K562 (cell line): ENCODE results near the gene TANC1. TPM values are rescaled to one million over a fixed set of nuclear protein-coding genes. Genes with fewer than 3 reads are reported as not detected.
A peak's percentile ranks its signal among the peaks of the same experiment; 100 is the strongest.

Source experiments
- ATAC-seq: fragments of 200-7000 bp; cut with Tn5 transposase; 3 replicates; pipeline ENCODE4 v1.9.1; 2020; ENCODE audit warnings: moderate library complexity
- BruUV-seq: library from RNA; stranded (reverse); fragments of 400-500 nt; replicated peaks from 2 replicates; lab custom pipeline; 2021; lab: Mats Ljungman, UMichigan
- CTCF ChIA-PET: fragments of 300-600 bp; formaldehyde crosslinking; extraction: SDS; loops from one replicate; lab custom pipeline; 2021; ENCODE audit warnings: low intra/inter-chr PET ratio; lab: Yijun Ruan, JAX
- POLR2A ChIA-PET: fragments of 300-600, 350-650 bp; sonication (Branson Sonifier 250); formaldehyde crosslinking; extraction: SDS; loops from one replicate; lab custom pipeline; 2021; ENCODE audit warnings: antibody characterized with exemption, inconsistent platforms; lab: Yijun Ruan, JAX
- DNase-seq, 4 experiments: peaks; one replicate each; pipeline versions ENCODE4 v3.0.0 to v3.0.0-alpha.2; 2011 to 2018; ENCODE audit warnings: low spot score in 3 of 4, mixed read lengths in 3 of 4; ENCODE audit errors: extremely low read depth in 1 of 4
- FAIRE-seq: peaks from 2 replicates; lab custom pipeline; 2011; peaks lifted over from hg19 to GRCh38; lab: Jason Lieb, UNC
- H2AFZ ChIP-seq: 2 replicates; pipeline ENCODE4 v1.6.0; 2011; ENCODE audit warnings: low read depth, low read length, control low read depth, inconsistent platforms
- H3K27ac ChIP-seq: fragments of 200-600 bp; 3 replicates; pipeline ENCODE4 v1.8.0; 2011; ENCODE audit warnings: low read depth, mild to moderate bottlenecking, control low read depth, inconsistent platforms, low read length, moderate library complexity, mixed read lengths; ENCODE audit errors: extremely low read depth
- H3K27me3 ChIP-seq, 2 experiments: fragments of 300-600 bp in 1 of 2; 2 replicates in 1 of 2; 3 replicates in 1 of 2; pipeline versions ENCODE4 v1.6.0 to v1.8.0; 2011; ENCODE audit warnings: inconsistent platforms in 2 of 2, low read length in 2 of 2, mild to moderate bottlenecking in 1 of 2, mixed read lengths in 1 of 2, moderate library complexity in 1 of 2; ENCODE audit not compliant: control insufficient read depth in 2 of 2, insufficient read depth in 2 of 2
- H3K36me3 ChIP-seq: fragments of 300-600 bp; 3 replicates; pipeline ENCODE4 v1.8.0; 2011; ENCODE audit warnings: mild to moderate bottlenecking, low read length, inconsistent platforms; ENCODE audit not compliant: control insufficient read depth, insufficient read depth
- H3K4me1 ChIP-seq, 2 experiments: fragments of 200-600 bp in 1 of 2; replicated peaks in 1 of 2; 2 replicates in 1 of 2; 3 replicates in 1 of 2; pipeline versions ENCODE4 v1.5.1 to v1.8.0; 2011; ENCODE audit warnings: inconsistent platforms in 2 of 2, low read length in 2 of 2, mild to moderate bottlenecking in 1 of 2, mixed read lengths in 1 of 2, moderate library complexity in 1 of 2; ENCODE audit not compliant: control insufficient read depth in 2 of 2, insufficient read depth in 2 of 2
- H3K4me2 ChIP-seq: 2 replicates; pipeline ENCODE4 v1.6.1; 2011; ENCODE audit warnings: low read length, control low read depth, inconsistent platforms, mixed read lengths; ENCODE audit not compliant: insufficient read depth
- H3K4me3 ChIP-seq: fragments of 200-600 bp; sonication (generic), shearing (Covaris generic); 2 replicates; pipeline ENCODE4 v1.5.1; 2016; ENCODE audit warnings: control low read depth, inconsistent platforms
- H3K79me2 ChIP-seq: fragments of 200-600 bp; 3 replicates; pipeline ENCODE4 v1.8.0; 2011; ENCODE audit warnings: low read length, inconsistent platforms; ENCODE audit not compliant: control insufficient read depth, insufficient read depth
- H3K9ac ChIP-seq, 2 experiments: 2 replicates each; pipeline versions ENCODE4 v1.6.0 to v1.6.1; 2011; ENCODE audit warnings: low read depth in 2 of 2, low read length in 2 of 2, control low read depth in 1 of 2, inconsistent platforms in 1 of 2, mild to moderate bottlenecking in 1 of 2, mixed read lengths in 1 of 2; ENCODE audit not compliant: insufficient read depth in 1 of 2
- H3K9me1 ChIP-seq: one replicate; pipeline ENCODE4 v1.6.0; 2011; ENCODE audit warnings: inconsistent platforms, mild to moderate bottlenecking, low read length, moderate library complexity; ENCODE audit not compliant: control insufficient read depth, insufficient read depth
- H3K9me3 ChIP-seq: replicated peaks from 2 replicates; pipeline ENCODE4 v1.5.1; 2011; ENCODE audit warnings: low read depth, low read length, inconsistent platforms; ENCODE audit not compliant: control insufficient read depth, insufficient read depth
- H4K20me1 ChIP-seq: replicated peaks from 2 replicates; pipeline ENCODE4 v1.6.1; 2011; ENCODE audit warnings: low read length, inconsistent platforms, mixed read lengths; ENCODE audit not compliant: control insufficient read depth, insufficient read depth
- CEBPB ChIP-seq: fragments of 450-650 bp; IDR thresholded peaks from 2 replicates; pipeline ENCODE4 v1.6.1; 2016; ENCODE audit warnings: missing genetic modification characterization, missing compliant biosample characterization
- CEBPG ChIP-seq, 3 experiments: fragments of 200-800 bp in 1 of 3; sonication (Bioruptor generic) in 1 of 3; sonication (generic) in 1 of 3; formaldehyde crosslinking in 1 of 3; IDR thresholded peaks in 2 of 3; conservative IDR thresholded peaks in 1 of 3; 2 replicates each; pipeline versions ENCODE4 v1.6.1 to v1.8.0; 2016 to 2022; ENCODE audit warnings: missing compliant biosample characterization in 2 of 3, missing genetic modification characterization in 2 of 3, mild to moderate bottlenecking in 1 of 3, missing genetic modification reagents in 1 of 3
- DACH1 ChIP-seq: fragments of 450-650 bp; IDR thresholded peaks from 2 replicates; pipeline ENCODE4 v1.6.1; 2018; ENCODE audit not compliant: partially characterized antibody
- HSF4 ChIP-seq: fragments of 250-450 bp; sonication (Bioruptor Pico); IDR thresholded peaks from 2 replicates; pipeline ENCODE4 v2.1.2; 2022; ENCODE audit warnings: mild to moderate bottlenecking, moderate library complexity, borderline replicate concordance
- TAL1 ChIP-seq: fragments of 450-650 bp; IDR thresholded peaks from 2 replicates; pipeline ENCODE4 v1.6.1; 2016; ENCODE audit warnings: mild to moderate bottlenecking
- TCF3 ChIP-seq: sonication (generic); formaldehyde crosslinking; IDR thresholded peaks from 2 replicates; pipeline ENCODE4 v1.4.0; 2020; ENCODE audit warnings: mild to moderate bottlenecking, missing genetic modification reagents
- ZNF232 ChIP-seq: sonication (generic); formaldehyde crosslinking; IDR thresholded peaks from 2 replicates; pipeline ENCODE4 v1.8.0; 2022; ENCODE audit warnings: mild to moderate bottlenecking, missing genetic modification reagents
- WGBS: fragments of 100-300 bp; shearing (Covaris generic); methylation state at CpG from one replicate; pipeline ENCODE4 v1.1.6; 2016; ENCODE audit warnings: low coverage, mixed read lengths; ENCODE audit not compliant: insufficient coverage; ENCODE audit errors: missing lambda C conversion rate; 5-methylcytosine and 5-hydroxymethylcytosine counted together
- in situ Hi-C: fragments of 300-500 bp; cut with MboI; formaldehyde crosslinking; loops from 4 replicates; pipeline ENCODE4 v1.15.0; 2018; ENCODE audit warnings: inconsistent platforms, mixed read lengths
- intact Hi-C: fragments of 100-400 bp; cut with micrococcal nuclease; formaldehyde crosslinking; loops from 2 replicates; pipeline ENCODE4 v1.14.2; 2022
- polyA plus RNA-seq, 8 experiments: library from polyadenylated mRNA; depleted of rRNA in 4 of 8; stranded (reverse) in 5 of 8; unstranded in 3 of 8; fragments of >200 nt; fragmentation: Nextera tagmentation in 2 of 8; fragmentation: Illumina TruSeq in 1 of 8; extraction: Ambion mirVana in 2 of 8; extraction: Trizol in 1 of 8; gene quantifications; 2 replicates each; pipeline versions ENCODE4 v1.2.1 to v1.2.3, GENCODE V29; 2011 to 2014; ENCODE audit warnings: inconsistent platforms in 1 of 8, missing spikeins in 1 of 8
- total RNA-seq, 7 experiments: library from RNA; depleted of rRNA in 6 of 7; stranded (reverse); fragments of >200 nt in 6 of 7; fragmentation: Illumina TruSeq in 2 of 7; extraction: Trizol in 2 of 7; gene quantifications; 2 replicates each; pipeline versions ENCODE4 v1.2.1 to v1.2.3, GENCODE V29; 2011 to 2021; ENCODE audit warnings: low replicate concordance in 1 of 7
- TF ChIP-seq, protein P1 (sequence below): fragments of 450-650 bp; IDR thresholded peaks from 2 replicates; pipeline ENCODE4 v1.7.1; 2018; ENCODE audit warnings: mild to moderate bottlenecking, low read depth; ENCODE audit not compliant: partially characterized antibody

Gene TANC1
- total and polyA plus RNA-seq, 9 of the 15 experiments (the other 6 are each of a cell fraction or from before 2014, with no cell fraction given): under 0.01 to 0.20 (median 0.07) TPM; not detected in 1

DNA sequence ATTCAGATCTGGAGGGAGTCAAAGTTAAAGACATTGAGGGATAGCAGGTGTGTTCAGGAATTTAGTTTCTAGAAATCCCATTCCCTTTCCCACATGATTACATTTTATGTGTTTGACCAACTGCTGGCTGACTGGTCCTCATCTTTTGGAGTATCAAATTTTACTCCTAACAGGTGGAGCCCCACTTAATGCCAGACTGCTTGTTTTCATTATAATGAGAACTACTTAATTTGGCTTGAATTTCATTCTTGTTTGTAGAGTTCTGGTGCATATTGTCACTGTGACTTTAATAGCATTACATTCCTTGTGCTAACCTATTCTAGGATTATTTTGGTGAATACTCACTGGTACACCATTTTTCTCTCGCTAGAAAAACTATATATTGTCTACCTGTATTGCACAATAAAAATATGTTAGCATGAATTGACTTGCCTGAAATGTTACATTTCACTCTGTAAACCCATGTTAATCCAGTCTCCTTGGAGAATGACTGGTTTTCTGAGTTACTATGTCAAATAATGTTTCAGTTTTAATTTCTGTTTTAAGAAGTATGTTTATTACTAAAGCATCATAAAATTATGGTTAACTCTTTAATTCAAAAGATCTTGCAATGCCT is 98.2 kb downstream of the TANC1 start:
- TF ChIP-seq CEBPG (CRISPR knock-in tag; IDR thresholded peaks at IDR 0.05) (no peak), CEBPG (tag; conservative IDR thresholded peaks at IDR 0.05 in 1 of 2, IDR thresholded peaks at IDR 0.05 in 1 of 2) (peak; percentile 37 to 71; a peak in 3 of 4 replicates), CEBPB (peak; percentile 64), TCF3 (no peak), DACH1 (no peak), ZNF232 (CRISPR knock-in tag) (no peak), TAL1 (no peak), HSF4 (CRISPR knock-in tag) (no peak)
- TF ChIP-seq, protein P1, sequence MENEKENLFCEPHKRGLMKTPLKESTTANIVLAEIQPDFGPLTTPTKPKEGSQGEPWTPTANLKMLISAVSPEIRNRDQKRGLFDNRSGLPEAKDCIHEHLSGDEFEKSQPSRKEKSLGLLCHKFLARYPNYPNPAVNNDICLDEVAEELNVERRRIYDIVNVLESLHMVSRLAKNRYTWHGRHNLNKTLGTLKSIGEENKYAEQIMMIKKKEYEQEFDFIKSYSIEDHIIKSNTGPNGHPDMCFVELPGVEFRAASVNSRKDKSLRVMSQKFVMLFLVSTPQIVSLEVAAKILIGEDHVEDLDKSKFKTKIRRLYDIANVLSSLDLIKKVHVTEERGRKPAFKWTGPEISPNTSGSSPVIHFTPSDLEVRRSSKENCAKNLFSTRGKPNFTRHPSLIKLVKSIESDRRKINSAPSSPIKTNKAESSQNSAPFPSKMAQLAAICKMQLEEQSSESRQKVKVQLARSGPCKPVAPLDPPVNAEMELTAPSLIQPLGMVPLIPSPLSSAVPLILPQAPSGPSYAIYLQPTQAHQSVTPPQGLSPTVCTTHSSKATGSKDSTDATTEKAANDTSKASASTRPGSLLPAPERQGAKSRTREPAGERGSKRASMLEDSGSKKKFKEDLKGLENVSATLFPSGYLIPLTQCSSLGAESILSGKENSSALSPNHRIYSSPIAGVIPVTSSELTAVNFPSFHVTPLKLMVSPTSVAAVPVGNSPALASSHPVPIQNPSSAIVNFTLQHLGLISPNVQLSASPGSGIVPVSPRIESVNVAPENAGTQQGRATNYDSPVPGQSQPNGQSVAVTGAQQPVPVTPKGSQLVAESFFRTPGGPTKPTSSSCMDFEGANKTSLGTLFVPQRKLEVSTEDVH: no peak
- Histone ChIP-seq H3K9me3 (no peaks in the 10 kb centered on the region), H4K20me1 (no peaks in the 10 kb centered on the region), H3K9ac (no peak overlapping the region), H3K27me3 (no peaks in the 10 kb centered on the region; a peak in 1 of 5 replicates), H3K36me3 (no peaks in the 10 kb centered on the region), H3K4me1 (peaks cover 4 to 8% of the 10 kb centered on the region in 2 experiments), H3K27ac (no peak overlapping the region), H3K79me2 (no peaks in the 10 kb centered on the region), H3K4me2 (no peak overlapping the region), H2AFZ (no peak overlapping the region), H3K4me3 (no peak overlapping the region), H3K9me1 (no peaks in the 10 kb centered on the region)
- BruUV-seq: no TSS peak
- ATAC-seq (no peak), DNase-seq (no peak), FAIRE-seq (no peak)
- ChIA-PET POLR2A (interaction anchor here (0.8 to 1.3 kb wide), 2 partner anchors 10 to 618 kb away, joined by 3 read pairs; no protein-coding TSS in a partner anchor), CTCF (no interaction called here)
- in situ Hi-C loops (no loop called here), intact Hi-C loops (no loop called here)
- WGBS: 6% methylated on average over 1 of the region's 1 CpG
